Liver (tissue), 9 donors: ENCODE data around the gene MYOC. TPM values are rescaled to one million over a fixed set of nuclear protein-coding genes. Genes with fewer than 3 reads are reported as not detected.

Experiments used
- DNase-seq: peaks from one replicate; pipeline ENCODE4 v3.0.0-alpha.2; 2017; ENCODE audit warnings: low spot score
- H3K27ac ChIP-seq, 2 donors: one replicate each; pipeline ENCODE4 v1.7.0; 2013; ENCODE audit warnings: inconsistent platforms in 2 of 2, low read length in 2 of 2, control low read depth in 1 of 2, low read depth in 1 of 2, mild to moderate bottlenecking in 1 of 2
- H3K27me3 ChIP-seq, 4 donors: one replicate each; pipeline versions ENCODE4 v1.6.1 to v1.7.0; 2013; ENCODE audit warnings: low read length in 3 of 4, inconsistent platforms in 1 of 4, mild to moderate bottlenecking in 1 of 4, moderate library complexity in 1 of 4; ENCODE audit not compliant: control insufficient read depth in 4 of 4, insufficient read depth in 4 of 4
- H3K36me3 ChIP-seq, 4 donors: one replicate each; pipeline versions ENCODE4 v1.6.1 to v1.7.0; 2013; ENCODE audit warnings: low read length in 3 of 4, mild to moderate bottlenecking in 3 of 4, low read depth in 1 of 4, moderate library complexity in 1 of 4; ENCODE audit not compliant: control insufficient read depth in 4 of 4, insufficient read depth in 3 of 4
- H3K4me1 ChIP-seq, 4 donors: one replicate each; pipeline versions ENCODE4 v1.6.1 to v1.7.0; 2013; ENCODE audit warnings: low read length in 3 of 4, mild to moderate bottlenecking in 3 of 4, moderate library complexity in 1 of 4; ENCODE audit not compliant: control insufficient read depth in 4 of 4, insufficient read depth in 4 of 4
- H3K4me3 ChIP-seq, 3 donors: one replicate each; pipeline versions ENCODE4 v1.6.1 to v1.7.0; 2013; ENCODE audit warnings: low read length in 3 of 3, control low read depth in 1 of 3, low read depth in 1 of 3, mild to moderate bottlenecking in 1 of 3
- H3K9ac ChIP-seq, 2 donors: one replicate each; pipeline ENCODE4 v1.7.0; 2013; ENCODE audit warnings: low read length in 2 of 2, mild to moderate bottlenecking in 2 of 2, moderate library complexity in 2 of 2, control low read depth in 1 of 2, low read depth in 1 of 2
- H3K9me3 ChIP-seq, 4 donors: one replicate each; pipeline versions ENCODE4 v1.6.1 to v1.7.0; 2013; ENCODE audit warnings: low read length in 3 of 4; ENCODE audit not compliant: control insufficient read depth in 4 of 4
- EGR1 ChIP-seq, 2 donors: IDR thresholded peaks; 2 replicates each; pipeline ENCODE4 v1.6.1; 2016 to 2018; ENCODE audit warnings: antibody characterized with exemption in 2 of 2, low read depth in 2 of 2
- FOXA2 ChIP-seq: IDR thresholded peaks from 2 replicates; pipeline ENCODE4 v1.6.1; 2016; ENCODE audit warnings: antibody characterized with exemption
- GABPA ChIP-seq, 2 donors: IDR thresholded peaks in 1 of 2; conservative IDR thresholded peaks in 1 of 2; 2 replicates each; pipeline ENCODE4 v1.6.1; 2016; ENCODE audit warnings: antibody characterized with exemption in 2 of 2, mild to moderate bottlenecking in 1 of 2, moderate library complexity in 1 of 2
- HNF4G ChIP-seq: IDR thresholded peaks from 2 replicates; pipeline ENCODE4 v1.6.1; 2016; ENCODE audit warnings: antibody characterized with exemption
- JUND ChIP-seq, 2 donors: IDR thresholded peaks; 2 replicates each; pipeline ENCODE4 v1.6.1; 2016; ENCODE audit warnings: antibody characterized with exemption in 2 of 2
- NR2F2 ChIP-seq: IDR thresholded peaks from 2 replicates; pipeline ENCODE4 v1.6.1; 2016; ENCODE audit warnings: antibody characterized with exemption
- RAD21 ChIP-seq, 2 donors: IDR thresholded peaks; 2 replicates each; pipeline ENCODE4 v1.6.1; 2016; ENCODE audit warnings: antibody characterized with exemption in 2 of 2, mild to moderate bottlenecking in 2 of 2
- RXRA ChIP-seq, 2 donors: IDR thresholded peaks; 2 replicates each; pipeline ENCODE4 v1.6.1; 2017 to 2018; ENCODE audit warnings: antibody characterized with exemption in 2 of 2, mild to moderate bottlenecking in 1 of 2
- SP1 ChIP-seq: IDR thresholded peaks from 2 replicates; pipeline ENCODE4 v1.6.1; 2018; ENCODE audit warnings: antibody characterized with exemption, mild to moderate bottlenecking
- TAF1 ChIP-seq: conservative IDR thresholded peaks from 2 replicates; pipeline ENCODE4 v1.6.1; 2016; ENCODE audit warnings: antibody characterized with exemption, mild to moderate bottlenecking
- WGBS: extraction: QIAGEN DNeasy Blood & Tissue Kit; methylation state at CpG from one replicate; pipeline ENCODE4 v1.1.7; 2013; 5-methylcytosine and 5-hydroxymethylcytosine counted together
- polyA plus RNA-seq, 2 donors: library from polyadenylated mRNA; stranded (reverse) in 1 of 2; unstranded in 1 of 2; fragments of 200-250 nt in 1 of 2; fragments of >200 nt in 1 of 2; fragmentation: Nextera tagmentation in 1 of 2; extraction: Ambion mirVana in 1 of 2; gene quantifications; one replicate each; pipeline versions ENCODE4 v1.2.1 to v1.2.3, GENCODE V29; 2013 to 2015
- total RNA-seq, 2 donors: library from RNA; depleted of rRNA; stranded (reverse); fragments of >200 nt; gene quantifications; one replicate each; pipeline ENCODE4 v1.2.3, GENCODE V29; 2014
- TF ChIP-seq, protein P1 (sequence below): fragments of 150-350 bp; IDR thresholded peaks from 2 replicates; pipeline ENCODE4 v1.5.1; 2017; ENCODE audit warnings: improper control_type of control experiment, low read depth, low read length; ENCODE audit not compliant: missing input control
- TF ChIP-seq, protein P2 (sequence below): IDR thresholded peaks from 2 replicates; pipeline ENCODE4 v1.6.1; 2016; ENCODE audit warnings: antibody characterized with exemption
- TF ChIP-seq, protein P3 (sequence below): IDR thresholded peaks from 2 replicates; pipeline ENCODE4 v1.6.1; 2016; ENCODE audit warnings: antibody characterized with exemption
- TF ChIP-seq, protein P4 (sequence below): IDR thresholded peaks from 2 replicates; pipeline ENCODE4 v1.6.1; 2016; ENCODE audit warnings: antibody characterized with exemption, mild to moderate bottlenecking
- TF ChIP-seq, protein P5 (sequence below): IDR thresholded peaks from 2 replicates; pipeline ENCODE4 v1.6.1; 2016; ENCODE audit warnings: antibody characterized with exemption
- donor health status: healthy.
- donor health status: healthy.
- donor health status: healthy.
- donor health status: healthy.
- donor health status: healthy.

The MYOC gene
- total and polyA plus RNA-seq, 4 donors: 0.17 to 0.18 TPM; not detected in 2

DNA sequence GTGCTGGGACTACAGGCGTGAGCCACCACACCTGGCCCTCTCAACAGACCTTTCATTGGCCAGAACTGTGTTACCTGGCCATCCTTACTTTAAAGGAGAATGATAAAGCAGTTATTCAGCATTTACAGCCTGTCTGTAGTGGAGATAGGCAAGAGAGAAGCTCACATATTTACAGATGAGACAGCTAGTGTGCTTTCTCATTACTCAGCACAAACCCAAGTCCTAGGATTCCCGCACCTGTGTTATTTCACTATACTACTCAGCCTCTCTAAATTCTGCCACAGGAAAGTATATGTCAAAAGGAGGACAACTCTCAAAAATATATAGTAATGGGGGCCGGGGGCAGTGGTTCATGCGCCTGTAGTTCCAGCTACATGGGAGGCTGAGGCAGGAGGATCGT is 15.9 kb upstream of the MYOC start (continued):
- TF ChIP-seq, protein P1, sequence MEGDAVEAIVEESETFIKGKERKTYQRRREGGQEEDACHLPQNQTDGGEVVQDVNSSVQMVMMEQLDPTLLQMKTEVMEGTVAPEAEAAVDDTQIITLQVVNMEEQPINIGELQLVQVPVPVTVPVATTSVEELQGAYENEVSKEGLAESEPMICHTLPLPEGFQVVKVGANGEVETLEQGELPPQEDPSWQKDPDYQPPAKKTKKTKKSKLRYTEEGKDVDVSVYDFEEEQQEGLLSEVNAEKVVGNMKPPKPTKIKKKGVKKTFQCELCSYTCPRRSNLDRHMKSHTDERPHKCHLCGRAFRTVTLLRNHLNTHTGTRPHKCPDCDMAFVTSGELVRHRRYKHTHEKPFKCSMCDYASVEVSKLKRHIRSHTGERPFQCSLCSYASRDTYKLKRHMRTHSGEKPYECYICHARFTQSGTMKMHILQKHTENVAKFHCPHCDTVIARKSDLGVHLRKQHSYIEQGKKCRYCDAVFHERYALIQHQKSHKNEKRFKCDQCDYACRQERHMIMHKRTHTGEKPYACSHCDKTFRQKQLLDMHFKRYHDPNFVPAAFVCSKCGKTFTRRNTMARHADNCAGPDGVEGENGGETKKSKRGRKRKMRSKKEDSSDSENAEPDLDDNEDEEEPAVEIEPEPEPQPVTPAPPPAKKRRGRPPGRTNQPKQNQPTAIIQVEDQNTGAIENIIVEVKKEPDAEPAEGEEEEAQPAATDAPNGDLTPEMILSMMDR: no peak
- no peak for TF ChIP-seq JUND (IDR thresholded peaks at IDR 0.05)
- TF ChIP-seq NR2F2: no peak
- no peak for TF ChIP-seq EGR1 (IDR thresholded peaks at IDR 0.05; ENCODE audit: low read depth in 2 of 2)

DNA sequence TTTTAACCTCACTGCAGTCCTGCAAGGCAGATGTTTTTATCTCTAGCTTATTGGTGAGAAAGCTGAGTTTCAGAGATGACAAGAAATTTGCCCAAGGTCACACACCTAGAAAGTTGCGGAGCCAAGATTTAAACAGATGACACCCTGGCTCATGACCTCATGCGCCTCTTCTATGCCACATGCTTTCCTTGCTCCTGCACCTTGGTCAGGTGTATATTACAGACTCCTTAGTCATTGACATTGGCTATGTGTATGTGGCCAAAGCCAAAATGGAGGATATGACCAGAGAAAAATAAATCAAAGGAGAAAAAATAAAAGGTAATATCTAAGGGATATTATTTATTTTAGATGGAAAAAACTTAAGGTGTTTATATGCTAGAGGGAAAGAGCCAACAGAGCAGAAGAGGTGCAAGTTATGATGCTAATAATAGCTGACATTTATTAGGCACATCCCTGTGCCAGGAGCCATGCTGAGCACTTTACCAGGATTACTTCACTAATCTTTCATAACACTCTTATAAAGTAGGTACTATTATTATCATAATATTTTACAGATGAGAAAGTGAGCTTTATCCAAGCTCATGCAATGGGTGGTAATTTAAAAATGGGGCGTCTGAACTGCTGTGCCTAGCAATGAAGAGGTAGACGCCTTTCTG is 13.8 kb upstream of the MYOC start:
- H3K4me1 ChIP-seq: no peaks in the 10 kb centered on the region
- H3K4me3 ChIP-seq: no peak overlapping the region
- H3K9me3 ChIP-seq: no peaks in the 10 kb centered on the region
- no peak overlapping the region for H3K27ac ChIP-seq
- H3K27me3 ChIP-seq: no peaks in the 10 kb centered on the region
- H3K9ac ChIP-seq: no peak overlapping the region
- TF ChIP-seq RAD21 (IDR thresholded peaks at IDR 0.05) (no peak), TAF1 (no peak), HNF4G (no peak), JUND (IDR thresholded peaks at IDR 0.05) (no peak), EGR1 (IDR thresholded peaks at IDR 0.05; ENCODE audit: low read depth in 2 of 2) (no peak), SP1 (no peak), FOXA2 (no peak), RXRA (IDR thresholded peaks at IDR 0.05) (no peak), GABPA (IDR thresholded peaks at IDR 0.05 in 1 of 2, conservative IDR thresholded peaks at IDR 0.05 in 1 of 2) (no peak)
- TF ChIP-seq, protein P2, sequence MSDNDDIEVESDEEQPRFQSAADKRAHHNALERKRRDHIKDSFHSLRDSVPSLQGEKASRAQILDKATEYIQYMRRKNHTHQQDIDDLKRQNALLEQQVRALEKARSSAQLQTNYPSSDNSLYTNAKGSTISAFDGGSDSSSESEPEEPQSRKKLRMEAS: no peak
- TF ChIP-seq, protein P3, sequence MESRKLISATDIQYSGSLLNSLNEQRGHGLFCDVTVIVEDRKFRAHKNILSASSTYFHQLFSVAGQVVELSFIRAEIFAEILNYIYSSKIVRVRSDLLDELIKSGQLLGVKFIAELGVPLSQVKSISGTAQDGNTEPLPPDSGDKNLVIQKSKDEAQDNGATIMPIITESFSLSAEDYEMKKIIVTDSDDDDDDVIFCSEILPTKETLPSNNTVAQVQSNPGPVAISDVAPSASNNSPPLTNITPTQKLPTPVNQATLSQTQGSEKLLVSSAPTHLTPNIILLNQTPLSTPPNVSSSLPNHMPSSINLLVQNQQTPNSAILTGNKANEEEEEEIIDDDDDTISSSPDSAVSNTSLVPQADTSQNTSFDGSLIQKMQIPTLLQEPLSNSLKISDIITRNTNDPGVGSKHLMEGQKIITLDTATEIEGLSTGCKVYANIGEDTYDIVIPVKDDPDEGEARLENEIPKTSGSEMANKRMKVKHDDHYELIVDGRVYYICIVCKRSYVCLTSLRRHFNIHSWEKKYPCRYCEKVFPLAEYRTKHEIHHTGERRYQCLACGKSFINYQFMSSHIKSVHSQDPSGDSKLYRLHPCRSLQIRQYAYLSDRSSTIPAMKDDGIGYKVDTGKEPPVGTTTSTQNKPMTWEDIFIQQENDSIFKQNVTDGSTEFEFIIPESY: no peak
- TF ChIP-seq, protein P4, sequence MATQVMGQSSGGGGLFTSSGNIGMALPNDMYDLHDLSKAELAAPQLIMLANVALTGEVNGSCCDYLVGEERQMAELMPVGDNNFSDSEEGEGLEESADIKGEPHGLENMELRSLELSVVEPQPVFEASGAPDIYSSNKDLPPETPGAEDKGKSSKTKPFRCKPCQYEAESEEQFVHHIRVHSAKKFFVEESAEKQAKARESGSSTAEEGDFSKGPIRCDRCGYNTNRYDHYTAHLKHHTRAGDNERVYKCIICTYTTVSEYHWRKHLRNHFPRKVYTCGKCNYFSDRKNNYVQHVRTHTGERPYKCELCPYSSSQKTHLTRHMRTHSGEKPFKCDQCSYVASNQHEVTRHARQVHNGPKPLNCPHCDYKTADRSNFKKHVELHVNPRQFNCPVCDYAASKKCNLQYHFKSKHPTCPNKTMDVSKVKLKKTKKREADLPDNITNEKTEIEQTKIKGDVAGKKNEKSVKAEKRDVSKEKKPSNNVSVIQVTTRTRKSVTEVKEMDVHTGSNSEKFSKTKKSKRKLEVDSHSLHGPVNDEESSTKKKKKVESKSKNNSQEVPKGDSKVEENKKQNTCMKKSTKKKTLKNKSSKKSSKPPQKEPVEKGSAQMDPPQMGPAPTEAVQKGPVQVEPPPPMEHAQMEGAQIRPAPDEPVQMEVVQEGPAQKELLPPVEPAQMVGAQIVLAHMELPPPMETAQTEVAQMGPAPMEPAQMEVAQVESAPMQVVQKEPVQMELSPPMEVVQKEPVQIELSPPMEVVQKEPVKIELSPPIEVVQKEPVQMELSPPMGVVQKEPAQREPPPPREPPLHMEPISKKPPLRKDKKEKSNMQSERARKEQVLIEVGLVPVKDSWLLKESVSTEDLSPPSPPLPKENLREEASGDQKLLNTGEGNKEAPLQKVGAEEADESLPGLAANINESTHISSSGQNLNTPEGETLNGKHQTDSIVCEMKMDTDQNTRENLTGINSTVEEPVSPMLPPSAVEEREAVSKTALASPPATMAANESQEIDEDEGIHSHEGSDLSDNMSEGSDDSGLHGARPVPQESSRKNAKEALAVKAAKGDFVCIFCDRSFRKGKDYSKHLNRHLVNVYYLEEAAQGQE: no peak
- TF ChIP-seq, protein P5, sequence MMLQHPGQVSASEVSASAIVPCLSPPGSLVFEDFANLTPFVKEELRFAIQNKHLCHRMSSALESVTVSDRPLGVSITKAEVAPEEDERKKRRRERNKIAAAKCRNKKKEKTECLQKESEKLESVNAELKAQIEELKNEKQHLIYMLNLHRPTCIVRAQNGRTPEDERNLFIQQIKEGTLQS: no peak
- TF ChIP-seq, protein P1: no peak
- DNase-seq: no peak
- WGBS: 87% methylated on average over 4 of the region's 4 CpGs
- no peaks in the 10 kb centered on the region for H3K36me3 ChIP-seq
